Measurements from ENCODE around the gene NT5DC2.

NT5DC2 gene

GRCh38 chr3:52524752-52525679 is 8.6 kb downstream of the NT5DC2 start:
- no peak for TF ChIP-seq POLR2A (IDR thresholded peaks at IDR 0.05; ENCODE audit: low read depth, low read length)
- FAIRE-seq (no peak), DNase-seq (ENCODE audit: insufficient read length, low spot score) (no peak)

DNA sequence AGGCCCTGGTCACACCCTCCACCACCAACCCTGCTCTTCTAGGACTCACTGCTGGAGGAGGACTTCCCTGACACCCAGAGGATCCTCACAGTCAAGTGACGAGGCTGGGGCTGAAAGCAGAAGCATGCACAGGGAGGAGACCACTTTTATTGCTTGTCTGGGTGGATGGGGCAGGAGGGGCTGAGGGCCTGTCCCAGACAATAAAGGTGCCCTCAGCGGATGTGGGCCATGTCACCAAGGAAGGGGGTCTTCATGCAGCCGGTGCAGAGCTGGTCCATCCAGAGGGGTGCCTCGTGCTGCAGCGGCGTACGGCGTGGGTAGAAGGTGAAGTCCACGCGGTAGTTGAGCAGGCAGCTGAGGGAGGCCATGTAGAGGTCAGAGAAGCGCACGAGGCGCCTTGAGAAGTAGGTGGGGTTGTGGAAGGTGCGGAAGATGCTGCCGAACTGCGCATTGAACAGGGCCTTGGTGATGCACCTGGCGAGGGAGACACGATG is 9.4 kb downstream of the NT5DC2 start:
- DNase-seq (ENCODE audit: insufficient read length, low spot score) (no peak), FAIRE-seq (no peak)
- no peak for TF ChIP-seq POLR2A (IDR thresholded peaks at IDR 0.05; ENCODE audit: low read depth, low read length)

GRCh38 chr3:52523386-52524257 is 10.0 kb downstream of the NT5DC2 start:
- no peak for TF ChIP-seq POLR2A (IDR thresholded peaks at IDR 0.05; ENCODE audit: low read depth, low read length)
- no peak for FAIRE-seq
- DNase-seq (ENCODE audit: insufficient read length, low spot score), result no peak

- no peak for FAIRE-seq
- DNase-seq (ENCODE audit: insufficient read length, low spot score), result no peak
- TF ChIP-seq POLR2A (IDR thresholded peaks at IDR 0.05; ENCODE audit: low read depth, low read length), result no peak
Observed at GRCh38 chr3:52522651-52523251, 10.9 kb downstream of the NT5DC2 start.

DNA sequence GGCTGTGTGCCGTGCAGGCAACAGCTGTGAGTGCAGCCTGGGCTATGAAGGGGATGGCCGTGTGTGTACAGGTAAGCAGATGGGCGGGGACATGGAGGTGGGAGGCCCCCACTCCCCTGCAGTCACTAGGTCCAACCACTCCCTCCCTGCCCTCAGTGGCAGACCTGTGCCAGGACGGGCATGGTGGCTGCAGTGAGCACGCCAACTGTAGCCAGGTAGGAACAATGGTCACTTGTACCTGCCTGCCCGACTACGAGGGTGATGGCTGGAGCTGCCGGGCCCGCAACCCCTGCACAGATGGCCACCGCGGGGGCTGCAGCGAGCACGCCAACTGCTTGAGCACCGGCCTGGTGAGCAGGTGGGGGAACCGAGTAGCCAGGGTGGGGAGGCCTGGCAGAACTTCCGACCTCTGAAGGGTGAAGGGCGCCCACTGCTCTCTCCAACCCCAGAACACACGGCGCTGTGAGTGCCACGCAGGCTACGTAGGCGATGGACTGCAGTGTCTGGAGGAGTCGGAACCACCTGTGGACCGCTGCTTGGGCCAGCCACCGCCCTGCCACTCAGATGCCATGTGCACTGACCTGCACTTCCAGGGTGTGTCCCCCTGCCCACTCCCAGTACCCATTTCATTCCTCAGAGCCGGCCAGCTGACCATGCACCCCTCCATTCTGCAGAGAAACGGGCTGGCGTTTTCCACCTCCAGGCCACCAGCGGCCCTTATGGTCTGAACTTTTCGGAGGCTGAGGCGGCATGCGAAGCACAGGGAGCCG is 11.6 kb downstream of the NT5DC2 start:
- no peak for TF ChIP-seq POLR2A (IDR thresholded peaks at IDR 0.05; ENCODE audit: low read depth, low read length)
- FAIRE-seq (no peak), DNase-seq (ENCODE audit: insufficient read length, low spot score) (no peak)

DNA sequence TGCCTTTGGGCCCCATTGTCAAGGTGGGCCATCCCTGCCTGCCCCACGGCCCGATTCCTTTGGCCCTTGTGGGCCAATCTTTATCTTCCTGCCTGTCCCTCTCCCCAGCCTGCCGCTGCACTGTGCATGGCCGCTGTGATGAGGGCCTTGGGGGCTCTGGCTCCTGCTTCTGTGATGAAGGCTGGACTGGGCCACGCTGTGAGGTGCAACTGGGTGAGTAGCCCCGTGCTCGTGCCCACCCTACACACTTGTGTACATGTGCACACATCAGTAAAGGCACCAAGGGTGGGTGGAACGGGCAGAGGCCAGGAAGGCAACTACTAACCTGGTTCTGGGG is 12.2 kb downstream of the NT5DC2 start:
- no peak for TF ChIP-seq POLR2A (IDR thresholded peaks at IDR 0.05; ENCODE audit: low read depth, low read length)
- DNase-seq (ENCODE audit: insufficient read length, low spot score) (no peak), FAIRE-seq (no peak)

GRCh38 chr3:52520716-52521487 is 12.8 kb downstream of the NT5DC2 start:
- DNase-seq (ENCODE audit: insufficient read length, low spot score), result no peak
- FAIRE-seq, result no peak

DNA sequence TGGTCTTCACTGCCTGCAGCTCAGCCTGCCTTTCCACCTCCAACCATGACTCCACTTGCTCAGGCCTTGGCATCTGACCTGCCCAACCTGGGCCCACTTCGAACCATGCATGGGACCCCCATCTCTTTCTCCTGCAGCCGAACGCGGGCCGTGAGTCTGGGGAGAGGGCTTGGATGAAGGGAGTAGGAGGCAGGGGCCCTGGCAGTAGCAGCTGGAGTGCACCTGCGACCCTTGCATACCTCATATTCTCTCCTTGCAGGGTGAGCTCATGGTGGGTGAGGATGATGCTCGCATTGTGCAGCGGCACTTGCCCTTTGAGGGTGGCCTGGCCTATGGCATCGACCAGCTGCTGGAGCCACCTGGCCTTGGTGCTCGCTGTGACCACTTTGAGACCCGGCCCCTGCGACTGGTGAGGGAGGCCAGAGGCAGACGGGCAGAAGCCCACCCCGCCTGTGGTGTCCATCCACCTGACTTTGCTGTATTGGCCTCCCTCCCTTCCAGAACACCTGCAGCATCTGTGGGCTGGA is 13.5 kb downstream of the NT5DC2 start:
- no peak for TF ChIP-seq POLR2A (IDR thresholded peaks at IDR 0.05; ENCODE audit: low read depth, low read length)
- DNase-seq (ENCODE audit: insufficient read length, low spot score) (no peak), FAIRE-seq (no peak)

More at GRCh38 chr3:52520716-52521487, 12.8 kb downstream of the NT5DC2 start:
- no peak for TF ChIP-seq POLR2A (IDR thresholded peaks at IDR 0.05; ENCODE audit: low read depth, low read length)

GRCh38 chr3:52519445-52520140 is 14.1 kb downstream of the NT5DC2 start:
- no peak for TF ChIP-seq POLR2A (IDR thresholded peaks at IDR 0.05; ENCODE audit: low read depth, low read length)
- FAIRE-seq (no peak), DNase-seq (ENCODE audit: insufficient read length, low spot score) (no peak)

DNA sequence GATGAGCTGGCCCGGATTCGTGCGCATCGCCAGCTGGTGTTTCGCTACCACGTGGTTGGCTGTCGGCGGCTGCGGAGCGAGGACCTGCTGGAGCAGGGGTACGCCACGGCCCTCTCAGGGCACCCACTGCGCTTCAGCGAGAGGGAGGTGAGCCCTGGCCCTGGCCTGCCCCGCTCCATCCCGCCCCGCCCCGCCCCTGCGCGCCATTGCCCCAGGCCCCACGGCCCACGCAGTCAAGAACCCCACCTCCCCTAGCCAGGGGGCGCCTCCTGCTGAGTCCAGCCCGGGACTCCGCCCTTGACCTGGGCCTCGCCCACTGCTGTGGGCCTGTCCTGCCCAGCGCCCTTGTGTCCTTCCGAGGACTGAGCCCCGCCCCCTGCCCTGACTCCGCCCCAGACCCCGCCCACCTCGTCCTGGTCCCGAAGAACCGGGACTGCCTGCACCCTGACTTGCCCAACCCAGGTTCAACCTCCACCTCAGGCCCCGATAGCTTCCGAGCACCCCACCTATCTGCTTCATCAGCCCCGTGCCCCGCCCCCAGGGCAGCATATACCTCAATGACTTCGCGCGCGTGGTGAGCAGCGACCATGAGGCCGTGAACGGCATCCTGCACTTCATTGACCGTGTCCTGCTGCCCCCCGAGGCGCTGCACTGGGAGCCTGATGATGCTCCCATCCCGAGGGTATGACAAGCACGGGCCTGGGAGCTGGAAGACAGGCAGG is 14.8 kb downstream of the NT5DC2 start:
- DNase-seq (ENCODE audit: insufficient read length, low spot score), result no peak
- no peak for TF ChIP-seq POLR2A (IDR thresholded peaks at IDR 0.05; ENCODE audit: low read depth, low read length)
- FAIRE-seq, result no peak

Measured in H54 (cell line).